AG20443 (cell line): ENCODE data around the gene MAT2B.
A peak's percentile ranks its signal among the peaks of the same experiment; 100 is the strongest.
"Not testable (repeated sequence)": the region's sequence is repeated elsewhere in the genome, so short reads cannot be mapped to it uniquely, and the experiment has no call there.

Experiments used
- DNase-seq: peaks from one replicate; pipeline ENCODE4 v3.0.0; 2012; ENCODE audit warnings: low spot score, mixed read lengths

The MAT2B gene

DNA sequence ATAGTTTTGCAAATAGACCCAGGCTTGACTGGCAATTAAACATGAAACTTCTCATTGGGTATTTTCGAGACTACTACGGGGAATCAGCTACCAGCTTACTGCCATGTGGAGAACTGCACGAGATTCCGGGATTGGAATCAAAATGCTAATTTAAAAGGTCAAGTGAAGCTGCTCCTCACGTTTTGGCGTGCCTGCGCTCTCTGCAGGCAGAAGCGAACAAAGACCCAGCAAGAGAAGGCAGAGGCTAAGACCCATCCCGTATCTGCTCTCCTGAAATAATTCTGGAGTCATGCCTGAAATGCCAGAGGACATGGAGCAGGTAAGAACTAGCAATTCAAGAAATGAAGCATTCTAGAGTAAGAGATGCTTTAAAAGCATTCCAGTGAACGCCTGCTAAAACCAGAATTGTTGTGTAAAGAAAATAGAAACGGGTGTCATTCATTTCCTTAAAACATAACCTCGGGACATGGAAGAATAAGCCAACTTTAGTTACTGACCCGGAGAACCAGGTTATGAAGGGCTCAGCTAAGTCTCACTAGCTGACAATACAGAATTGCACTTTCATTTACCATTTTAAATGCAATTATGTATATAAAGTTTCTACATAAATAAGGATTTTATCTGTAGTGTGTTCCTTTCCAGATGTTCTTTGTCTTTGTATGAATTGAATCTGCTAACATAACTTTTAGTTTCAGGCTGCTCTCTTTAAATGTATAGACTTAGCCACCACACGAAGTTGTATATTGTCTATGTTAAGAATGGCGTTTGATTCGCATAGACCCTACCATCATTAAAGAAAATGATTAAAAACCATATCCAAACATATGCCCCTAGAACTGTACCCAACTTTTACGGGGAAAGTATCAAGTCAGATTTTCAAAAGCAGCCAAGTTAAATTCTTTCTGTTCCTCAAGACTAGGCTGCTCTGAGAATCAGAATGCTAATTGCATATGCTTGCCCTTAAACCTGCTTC is 2.0 kb upstream of the MAT2B start:
- peak; percentile 72 for DNase-seq

DNA sequence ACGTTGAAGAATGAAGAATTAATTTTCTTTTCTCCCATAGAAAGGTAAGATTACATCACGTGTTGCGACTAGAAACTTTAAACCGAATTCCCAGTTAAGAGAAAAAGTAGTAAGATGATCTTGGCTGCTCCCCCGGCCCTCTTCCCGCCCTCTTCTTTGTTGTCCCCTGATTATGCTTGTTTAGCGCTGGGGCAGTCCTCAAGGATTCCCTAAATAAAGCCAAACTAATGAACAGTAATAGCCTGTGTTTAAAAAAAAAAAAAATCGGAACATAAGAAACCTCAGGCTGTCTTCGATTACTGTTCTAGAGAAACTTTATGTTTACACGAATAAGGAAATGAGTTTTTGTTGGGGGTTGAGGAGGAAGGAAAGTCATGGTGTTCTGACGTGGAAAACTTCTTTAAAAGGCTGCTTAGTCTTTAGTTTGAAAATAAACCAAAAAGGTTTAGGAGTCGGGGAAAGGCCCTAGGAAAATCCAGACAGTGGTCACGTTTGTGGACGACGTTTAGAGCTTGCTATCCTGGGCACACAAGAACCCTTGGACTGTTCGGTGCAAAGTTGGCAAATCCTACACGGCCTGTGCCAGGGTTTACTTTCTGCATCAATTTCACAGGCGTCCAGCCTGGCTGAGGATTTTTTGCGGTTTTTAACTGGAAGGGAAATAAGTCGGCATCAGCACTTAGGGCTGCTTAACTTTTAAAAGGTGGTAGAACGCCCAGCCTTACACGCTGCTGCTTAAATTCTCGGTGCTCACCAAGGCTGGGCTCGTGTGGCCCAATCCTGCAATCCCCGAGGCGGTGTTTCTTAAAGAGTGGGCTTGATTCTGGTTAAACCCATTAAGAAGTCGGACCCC is 1.1 kb upstream of the MAT2B start:
- peak; percentile 37 for DNase-seq

DNA sequence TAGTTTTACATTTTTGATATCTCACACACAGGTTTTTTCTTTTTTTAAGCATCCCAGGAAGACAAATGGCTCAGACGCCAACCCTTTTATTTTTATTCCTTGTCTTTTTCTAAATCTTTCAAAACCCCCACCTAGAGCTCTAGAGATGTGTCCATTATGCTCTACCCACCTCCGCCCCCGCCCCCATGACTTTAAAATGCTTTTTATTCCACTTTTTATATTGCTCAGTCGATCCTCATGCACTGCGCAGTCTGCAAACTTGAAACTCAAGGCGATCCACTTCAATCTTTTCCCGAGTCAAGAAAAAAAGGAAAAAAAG is 411 bp upstream of the MAT2B start:
- no peak for DNase-seq

DNA sequence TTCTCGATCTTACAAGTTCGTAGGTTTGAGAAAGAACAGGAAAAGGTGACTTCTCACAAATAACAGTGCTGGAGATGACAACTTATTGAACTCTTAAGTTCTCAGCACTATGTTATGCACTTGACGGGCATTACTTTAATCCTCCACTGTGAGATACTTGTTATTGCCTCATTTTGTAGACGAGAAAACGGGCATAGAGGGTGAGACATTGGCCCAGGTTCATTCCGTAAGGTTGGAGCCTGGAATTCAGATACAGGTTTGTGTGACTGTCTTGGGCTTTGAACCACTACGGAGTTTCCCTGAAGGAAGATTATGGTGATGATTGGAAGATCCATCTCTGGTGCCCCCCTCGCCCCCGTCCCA is 657 bp downstream of the MAT2B start:
- peak; percentile 9 for DNase-seq

DNA sequence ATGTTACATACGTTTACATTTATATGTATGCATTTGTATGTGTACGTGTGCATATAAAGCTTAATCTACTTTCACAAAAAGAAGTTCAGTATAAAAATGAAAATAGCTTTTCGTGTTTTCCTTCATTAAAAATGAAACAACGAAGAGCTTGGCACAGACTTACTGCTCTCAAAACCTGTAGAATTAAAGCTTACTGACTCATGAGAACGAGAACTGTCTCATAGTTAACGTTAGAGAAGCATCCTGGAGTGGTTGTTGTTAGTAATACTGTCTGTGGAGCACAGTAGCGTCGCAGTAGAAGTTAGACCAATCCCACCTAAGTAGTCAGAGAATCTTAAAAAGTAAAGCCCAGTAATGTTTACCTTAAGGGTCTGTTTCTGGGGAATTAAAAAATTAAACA is 1.3 kb downstream of the MAT2B start:
- peak; percentile 32 for DNase-seq

DNA sequence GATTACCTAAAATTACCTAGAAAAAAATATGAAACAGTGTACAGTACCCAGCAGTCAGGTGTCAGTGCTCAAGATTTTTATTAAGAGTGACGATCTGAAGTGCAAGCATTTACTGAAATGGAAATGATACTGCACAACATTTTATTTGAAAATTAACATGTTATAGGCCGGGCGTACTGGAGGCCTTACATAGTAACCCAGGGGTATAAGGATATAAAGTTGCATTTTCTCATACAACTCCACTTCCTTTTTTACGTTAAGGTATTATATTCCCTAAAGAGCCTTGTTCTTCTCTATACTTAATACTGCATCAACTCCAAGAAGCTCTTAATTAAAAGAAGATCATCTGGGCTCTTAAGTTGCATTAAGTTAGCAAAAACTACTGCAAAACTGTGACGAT is 3.3 kb downstream of the MAT2B start:
- DNase-seq, result no peak

DNA sequence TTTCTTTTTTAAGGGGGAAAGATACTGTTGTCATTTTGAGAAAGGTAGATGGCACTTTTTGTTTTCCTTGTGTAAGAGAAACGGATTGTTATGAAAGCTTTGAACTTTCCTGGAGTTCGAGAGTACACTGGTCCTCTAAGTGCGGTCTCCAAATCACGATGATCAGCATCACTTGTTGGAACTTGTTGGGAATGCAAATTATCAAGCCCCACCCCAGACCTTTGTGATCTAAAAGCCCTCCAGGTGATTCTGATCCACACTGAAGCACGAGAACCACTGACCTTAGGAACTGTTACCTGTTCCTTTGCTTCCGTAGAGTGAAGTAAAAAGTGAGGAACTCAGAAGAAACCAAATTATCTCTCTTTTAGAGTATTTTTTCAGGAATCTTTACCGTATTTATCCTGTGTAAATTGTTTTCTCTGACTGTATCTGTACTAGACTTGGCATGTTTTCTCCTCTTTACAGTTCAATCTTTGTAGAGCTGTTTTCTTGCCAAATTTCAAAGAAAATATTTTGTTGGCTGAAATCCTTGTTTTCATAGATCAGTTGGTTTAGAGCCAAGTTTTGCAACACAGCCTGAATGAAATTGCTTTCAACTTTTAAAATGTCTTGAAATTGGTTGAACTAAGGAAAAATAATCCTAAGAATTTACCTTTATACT is 4.0 kb downstream of the MAT2B start:
- peak; percentile 32 for DNase-seq

DNA sequence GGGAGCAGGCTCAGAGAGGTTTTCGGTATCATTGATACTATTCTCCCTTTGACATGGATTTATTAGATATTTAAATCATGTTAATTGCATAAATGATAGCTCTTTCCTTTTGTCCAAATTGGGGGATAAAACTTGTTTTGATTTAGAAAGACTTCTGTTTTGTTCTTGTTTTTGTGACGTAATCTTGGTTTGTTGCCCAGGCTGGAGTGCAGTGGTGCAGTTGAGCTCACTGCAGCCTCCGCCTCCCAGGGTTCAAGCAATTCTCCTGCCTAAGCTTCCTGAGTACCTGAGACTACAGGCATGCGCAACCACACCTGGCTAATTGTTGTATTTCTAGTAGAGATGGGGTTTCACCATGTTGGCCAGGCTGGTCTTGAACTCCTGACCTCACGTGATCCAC is 7.1 kb downstream of the MAT2B start:
- no peak for DNase-seq

DNA sequence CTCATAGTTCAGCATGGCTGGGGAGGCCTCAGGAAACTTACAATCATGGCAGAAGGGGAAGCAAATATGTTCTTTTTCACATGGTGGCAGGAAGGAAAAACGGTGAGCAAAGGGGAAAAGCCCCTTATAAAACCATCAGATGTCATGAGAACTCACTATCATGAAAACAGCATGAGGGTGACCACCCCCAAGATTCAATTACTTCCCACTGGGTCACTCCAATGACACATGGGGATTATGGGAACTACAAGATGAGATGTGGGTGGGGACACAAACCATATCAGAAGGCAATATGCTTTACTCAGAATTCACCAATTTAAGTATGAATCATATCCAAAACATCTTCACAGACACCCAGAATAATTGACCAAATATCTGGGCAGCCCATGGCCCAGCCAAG is 19.7 kb downstream of the MAT2B start:
- DNase-seq, result no peak

DNA sequence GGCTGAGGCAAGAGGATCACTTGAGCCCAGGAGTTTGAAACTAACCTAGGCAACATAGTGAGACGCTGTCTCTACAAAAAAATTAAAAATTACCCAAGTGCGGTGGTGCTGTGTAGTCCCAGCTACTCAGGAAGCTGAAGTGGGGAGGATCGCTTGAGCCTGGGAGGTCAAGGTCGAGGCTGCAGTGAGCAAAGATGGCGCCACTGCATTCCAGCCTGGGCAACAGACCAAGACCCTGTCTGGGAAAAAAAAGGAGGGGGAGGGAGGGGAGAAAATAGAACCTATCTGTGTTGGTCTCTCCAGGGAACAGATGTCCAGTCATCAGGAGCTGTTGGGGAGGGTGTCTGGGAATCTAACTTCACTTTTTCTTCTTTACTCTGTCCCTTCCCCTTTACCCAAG is 24.3 kb downstream of the MAT2B start:
- no peak for DNase-seq

DNA sequence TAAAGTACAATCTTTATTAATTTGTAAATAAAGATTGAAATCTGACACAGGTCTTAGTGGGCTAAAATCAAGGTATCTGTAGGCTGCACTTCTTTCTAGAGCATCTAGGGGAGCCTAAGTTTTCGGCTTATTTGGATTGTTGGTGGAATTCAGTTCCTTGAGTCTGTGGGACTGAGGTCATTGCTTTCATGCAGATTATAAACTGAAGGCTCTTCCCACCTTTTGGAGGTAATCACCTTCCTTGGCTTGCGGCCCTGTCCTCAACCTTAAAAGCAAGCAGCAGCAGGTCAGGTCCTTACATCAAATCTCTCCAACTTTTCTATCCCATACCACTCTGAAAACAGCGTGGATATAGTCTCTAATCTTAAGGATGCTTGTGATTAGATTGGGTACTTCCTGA is 25.9 kb downstream of the MAT2B start:
- DNase-seq, result no peak

DNA sequence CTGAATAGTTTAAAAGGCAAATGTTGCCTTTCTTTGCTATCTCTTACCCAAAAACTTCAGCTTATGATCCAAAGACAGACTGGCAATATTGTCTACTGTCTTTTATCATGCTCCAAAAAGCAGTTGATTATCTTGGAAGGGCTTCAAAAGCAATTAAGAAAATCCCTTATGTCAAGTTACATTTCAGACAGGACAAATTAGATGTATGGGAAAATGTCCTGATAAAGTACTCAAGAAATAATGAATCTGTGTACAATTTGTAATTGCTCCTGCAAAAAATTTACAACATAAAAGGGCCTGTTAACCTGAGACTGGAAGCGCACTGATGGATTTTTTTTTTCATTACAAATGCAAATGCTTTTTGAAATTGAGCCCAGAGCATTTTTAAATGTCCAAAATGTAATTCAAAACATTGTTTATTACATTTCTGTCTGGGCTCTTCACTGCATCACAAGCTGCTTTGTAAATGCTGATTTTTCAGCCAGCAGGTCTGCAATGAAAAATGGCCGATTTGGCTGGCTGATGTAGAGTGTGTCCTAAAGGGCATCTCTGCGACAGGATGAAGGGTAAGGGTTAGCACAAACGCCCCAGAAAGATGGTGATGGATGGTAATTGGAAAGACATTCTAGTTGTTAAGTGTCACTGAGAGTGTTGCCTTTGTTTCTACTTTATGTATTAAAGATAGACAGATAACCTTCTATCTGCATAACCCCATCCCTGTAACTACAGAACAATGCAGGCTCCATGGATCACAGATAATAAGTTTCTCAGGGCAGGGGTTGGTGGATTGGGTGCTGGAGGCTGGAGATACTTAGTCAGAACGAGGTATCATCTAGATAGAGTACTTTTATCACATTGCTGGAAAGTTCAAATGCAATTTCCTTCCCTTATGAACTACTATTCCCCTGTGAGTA is 27.0 kb downstream of the MAT2B start:
- DNase-seq, result no peak

DNA sequence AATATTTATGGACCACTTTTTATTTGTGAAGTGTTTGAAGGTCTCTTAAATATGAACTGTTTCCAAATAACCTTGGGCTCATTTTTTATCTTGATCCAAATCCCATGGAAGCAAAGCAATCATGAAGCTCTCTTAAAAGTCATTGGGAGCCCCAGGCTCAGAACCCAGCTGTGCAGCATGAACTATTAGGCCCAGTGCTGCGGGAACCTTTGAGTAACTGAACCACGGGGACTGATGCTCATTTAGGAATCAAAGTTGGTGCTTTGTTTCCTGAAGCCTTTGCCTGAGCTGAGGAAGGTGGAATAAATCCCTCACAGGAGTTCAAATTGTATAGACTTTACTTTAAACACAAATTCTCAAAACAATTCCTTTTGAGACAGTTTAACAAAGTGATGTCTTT is 27.8 kb downstream of the MAT2B start:
- no peak for DNase-seq

DNA sequence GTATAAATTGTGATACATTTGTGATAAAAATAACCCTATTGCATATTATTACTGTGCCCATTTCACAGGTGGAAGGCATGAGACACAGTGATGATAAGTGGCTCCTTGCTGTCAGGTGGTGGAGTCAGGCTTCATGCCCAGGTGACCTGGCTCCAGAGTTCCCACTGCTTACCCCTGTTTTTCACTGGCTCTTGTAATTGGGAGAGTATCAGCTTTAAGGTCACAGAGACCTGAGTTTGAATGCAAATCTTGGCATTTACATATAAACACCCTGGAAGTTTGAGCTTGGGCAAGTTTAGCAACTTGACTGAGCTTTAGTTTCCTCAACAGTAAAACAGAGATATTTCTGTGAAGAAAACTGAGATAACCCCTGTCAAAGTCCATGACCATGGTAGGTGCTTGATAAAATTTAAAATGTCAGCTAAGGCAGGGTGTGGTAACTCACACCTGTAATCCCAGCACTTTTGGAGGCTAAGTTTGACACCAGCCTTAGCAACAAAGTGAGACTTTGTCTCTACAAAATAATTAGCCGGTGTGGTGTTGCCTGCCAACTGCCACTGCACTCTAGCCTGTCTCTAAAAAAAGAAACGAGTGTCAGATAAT is 29.2 kb downstream of the MAT2B start:
- DNase-seq, result no peak

DNA sequence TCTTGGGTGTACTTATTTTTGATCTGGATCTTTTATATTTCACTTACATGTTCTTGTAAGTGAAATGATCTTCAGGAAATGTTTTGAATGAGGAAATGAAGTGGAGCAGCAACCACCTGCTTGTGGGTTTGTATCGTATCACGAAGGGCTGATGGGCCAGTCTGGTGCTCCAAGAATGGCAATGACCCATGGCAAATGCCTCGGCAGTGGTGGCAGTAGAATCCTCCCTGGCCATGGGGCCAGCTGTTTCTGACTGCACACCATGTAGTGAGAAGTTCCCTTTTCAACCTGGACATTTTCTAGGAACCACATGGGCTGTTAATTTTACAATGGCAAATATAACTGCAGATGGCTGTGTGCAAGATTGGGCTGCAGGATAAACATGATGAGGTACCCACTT is 29.9 kb downstream of the MAT2B start:
- DNase-seq, result no peak

DNA sequence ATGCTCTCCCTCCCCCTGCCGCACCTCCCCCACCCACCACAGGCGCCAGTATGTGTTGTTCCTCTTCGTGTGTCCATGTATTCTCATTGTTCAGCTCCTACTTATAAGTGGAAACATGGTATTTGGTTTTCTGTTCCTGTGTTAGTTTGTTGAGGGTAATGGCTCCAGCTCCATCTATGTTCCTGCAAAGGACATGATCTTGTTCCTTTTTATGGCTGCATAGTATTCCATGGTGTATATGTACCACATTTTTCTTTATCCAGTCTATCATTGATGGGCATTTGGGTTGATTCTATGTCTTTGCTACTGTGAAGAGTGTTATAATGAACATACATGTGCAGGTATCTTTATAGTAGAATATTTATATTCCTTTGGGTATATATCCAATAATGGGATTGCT is 31.0 kb downstream of the MAT2B start:
- not testable (repeated sequence) for DNase-seq

DNA sequence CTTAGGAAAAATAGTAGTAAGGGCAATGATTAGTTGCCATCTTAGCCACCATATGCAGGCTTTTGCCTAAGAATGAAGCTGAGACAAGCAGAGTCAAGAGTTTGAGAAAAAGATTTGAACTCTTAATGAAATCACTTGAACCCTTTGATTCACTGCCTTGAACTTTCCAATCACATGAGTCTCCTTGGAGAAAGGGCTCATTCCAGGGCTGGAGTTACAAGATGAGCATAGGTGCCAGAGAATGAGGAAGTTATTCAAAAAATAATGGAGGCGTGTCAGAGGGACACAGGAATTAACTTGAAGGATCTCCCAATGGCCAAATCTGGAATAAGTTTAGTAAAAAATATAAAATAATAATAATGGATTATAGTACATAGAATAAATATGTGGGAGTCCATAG is 35.3 kb downstream of the MAT2B start:
- DNase-seq, result no peak

DNA sequence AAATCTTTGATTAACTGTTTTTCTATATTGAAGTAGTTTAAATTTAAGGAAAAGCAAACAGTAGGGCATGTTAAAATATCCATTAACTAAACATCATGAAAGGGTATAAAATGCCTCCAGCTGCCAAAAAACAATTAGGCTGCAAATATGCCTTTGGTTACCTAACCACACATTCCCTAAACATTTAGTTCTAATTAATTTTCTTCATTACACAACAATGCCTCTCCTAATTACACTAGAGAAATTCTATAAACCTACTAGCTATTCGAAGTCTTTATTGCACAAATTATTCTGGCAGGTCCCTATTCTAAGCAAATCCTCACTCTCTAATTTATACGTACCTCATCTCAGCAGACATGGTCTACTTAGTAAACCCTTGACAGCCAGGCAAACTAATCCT is 37.4 kb downstream of the MAT2B start:
- DNase-seq, result no peak

DNA sequence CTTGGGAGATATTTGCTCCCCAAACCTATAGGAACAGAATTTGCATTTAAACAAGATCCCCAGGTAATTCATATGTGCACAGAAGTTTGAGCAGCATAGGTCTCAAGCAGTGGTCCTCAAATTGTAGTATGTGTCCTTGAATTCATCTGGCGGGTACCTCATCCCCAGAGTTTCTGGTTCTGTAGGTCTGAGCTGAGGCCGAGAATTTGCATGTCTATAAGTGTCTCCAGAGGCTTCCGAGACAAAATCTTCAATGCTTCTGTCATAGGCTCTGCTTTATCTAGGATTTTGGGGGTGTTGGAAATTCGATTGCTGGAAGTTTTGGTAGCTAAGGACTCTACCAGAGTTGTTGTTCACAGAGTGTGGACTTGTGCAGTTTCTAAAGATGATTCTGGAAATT is 38.6 kb downstream of the MAT2B start:
- no peak for DNase-seq

DNA sequence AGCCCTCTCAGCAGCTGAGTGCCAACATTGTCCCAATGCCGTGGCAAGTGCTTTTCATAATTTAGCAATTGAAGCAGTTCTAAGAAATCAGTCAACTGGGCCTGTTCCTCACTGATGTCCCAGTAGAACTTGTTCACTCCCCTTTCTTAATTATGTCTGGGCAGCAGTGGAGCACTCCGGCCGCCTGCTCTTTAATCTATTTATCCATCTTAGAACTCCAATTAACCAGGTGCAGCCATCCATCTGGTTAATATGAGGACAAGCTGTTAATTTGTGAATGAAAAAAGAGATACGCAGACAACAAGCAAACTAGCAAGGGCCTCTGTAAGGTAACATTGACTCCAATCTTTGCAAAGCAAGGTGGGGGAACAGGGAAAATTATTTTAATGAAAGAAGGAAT is 39.4 kb downstream of the MAT2B start:
- no peak for DNase-seq

DNA sequence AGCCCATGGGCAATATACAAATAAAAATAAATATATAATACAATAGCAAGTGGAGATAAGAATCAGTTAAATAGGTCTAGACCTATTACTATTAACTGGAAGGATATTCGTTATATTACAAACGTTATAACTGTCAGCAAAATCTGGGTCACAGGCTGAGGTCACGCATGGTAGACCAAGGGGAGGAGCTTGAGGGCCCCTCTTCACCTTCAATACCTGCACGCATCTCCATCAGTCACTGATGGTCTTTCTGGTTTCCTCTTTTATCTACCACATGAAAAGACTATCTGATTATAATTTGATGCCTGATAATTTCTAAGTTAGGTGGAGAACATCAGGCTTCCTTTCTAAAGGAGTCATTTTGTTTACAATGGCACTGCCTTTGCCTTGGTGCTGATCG is 43.2 kb downstream of the MAT2B start:
- DNase-seq, result no peak
